HG03103 (cell line): ENCODE results near the gene PDYN.

Source experiments
- ATAC-seq: cut with Tn5 transposase; IDR thresholded peaks from one replicate; pipeline ENCODE4 v1.9.1; 2021; ENCODE audit warnings: low read depth; ENCODE audit not compliant: unreplicated experiment

The PDYN gene

DNA sequence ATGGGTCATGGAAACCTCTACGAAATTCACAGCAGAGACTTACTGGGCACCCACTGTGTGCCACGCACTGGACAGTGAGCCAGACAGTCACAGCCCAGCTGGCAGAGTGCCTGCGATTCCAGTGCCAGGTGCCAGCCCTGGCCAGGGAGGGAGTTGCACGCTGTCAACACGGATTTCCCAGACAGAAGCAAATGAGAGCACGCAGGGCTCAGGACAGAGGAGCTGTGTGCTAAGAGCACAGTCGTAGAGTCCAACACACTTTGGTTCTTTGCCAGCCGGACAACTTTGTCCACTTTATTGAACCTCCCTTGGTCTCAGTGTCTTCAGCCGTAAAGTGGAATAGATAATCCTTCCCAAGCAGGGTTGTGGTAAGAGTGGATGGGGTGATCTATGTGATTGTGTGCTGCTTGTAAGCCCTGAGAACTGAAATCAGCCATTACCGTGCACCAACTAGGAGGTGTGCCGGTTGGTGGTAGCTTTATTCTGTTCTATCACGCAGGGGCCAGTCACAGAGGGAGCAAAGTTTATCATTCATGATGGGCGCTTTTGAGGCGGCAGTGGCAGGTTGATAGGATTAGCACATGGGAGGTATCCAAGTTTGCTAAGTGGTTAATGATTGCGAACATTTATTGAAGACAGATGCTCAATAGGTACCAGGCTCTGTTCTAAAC, 58.0 kb downstream of the PDYN start:
- no peak for ATAC-seq

DNA sequence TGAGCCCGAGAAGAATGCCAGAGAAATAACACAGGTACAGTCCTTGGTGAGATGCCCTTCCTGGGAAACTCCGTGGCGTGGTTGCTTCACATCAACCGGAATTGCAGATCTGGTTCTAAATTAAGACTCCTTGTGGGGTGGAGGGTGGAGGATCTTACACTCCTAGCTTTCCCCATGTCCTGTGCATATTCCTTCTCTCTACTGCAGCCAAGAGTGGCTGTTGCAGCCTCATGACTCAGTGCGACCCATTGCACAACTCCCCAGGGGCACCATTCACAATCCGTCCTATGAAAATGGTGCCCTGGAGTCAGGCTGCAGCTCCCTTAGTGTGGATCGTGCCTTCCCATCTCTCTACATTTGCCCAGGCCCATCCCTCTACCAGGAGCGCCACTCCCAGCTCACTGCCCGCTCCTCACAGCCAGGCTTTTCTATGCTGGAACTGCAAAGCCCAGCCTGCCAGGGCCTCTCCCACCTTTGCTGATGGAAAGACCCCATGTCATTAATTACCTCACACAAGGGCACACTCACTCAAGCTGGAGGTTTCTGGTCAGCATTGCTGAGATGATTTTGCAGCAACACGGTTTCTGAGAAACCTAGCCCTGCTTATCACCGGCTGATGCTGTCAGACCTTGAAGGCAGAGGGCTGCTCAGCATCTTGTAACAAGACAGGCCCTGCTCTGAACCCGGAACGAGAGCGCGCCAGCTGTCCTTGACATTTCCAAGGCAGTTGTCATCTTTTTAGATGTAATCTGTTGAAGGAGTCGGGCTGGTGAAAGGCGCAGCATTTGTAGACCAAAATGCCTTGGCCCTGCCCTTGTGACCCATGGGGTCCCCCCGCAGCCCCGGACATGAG, 58.9 kb downstream of the PDYN start:
- no peak for ATAC-seq

DNA sequence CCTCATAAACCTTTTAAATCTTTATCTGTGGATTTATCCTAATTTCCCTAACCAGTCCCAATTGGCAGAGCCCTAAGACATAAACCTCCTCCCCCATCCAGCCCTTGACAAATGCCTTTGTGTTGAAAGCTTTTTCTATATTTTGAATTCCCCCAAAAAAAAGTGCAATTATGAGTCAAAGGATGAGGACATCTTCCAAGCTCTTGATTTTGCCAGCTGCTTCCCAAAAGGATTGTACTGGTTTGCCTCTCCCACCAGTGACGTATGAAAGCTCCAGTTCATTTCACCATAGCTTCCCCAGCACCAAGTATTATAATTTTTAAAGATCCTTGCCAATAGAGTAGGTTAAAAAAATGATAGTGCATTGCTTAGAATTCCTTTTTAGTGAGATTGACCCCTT, 59.7 kb downstream of the PDYN start:
- no peak for ATAC-seq

DNA sequence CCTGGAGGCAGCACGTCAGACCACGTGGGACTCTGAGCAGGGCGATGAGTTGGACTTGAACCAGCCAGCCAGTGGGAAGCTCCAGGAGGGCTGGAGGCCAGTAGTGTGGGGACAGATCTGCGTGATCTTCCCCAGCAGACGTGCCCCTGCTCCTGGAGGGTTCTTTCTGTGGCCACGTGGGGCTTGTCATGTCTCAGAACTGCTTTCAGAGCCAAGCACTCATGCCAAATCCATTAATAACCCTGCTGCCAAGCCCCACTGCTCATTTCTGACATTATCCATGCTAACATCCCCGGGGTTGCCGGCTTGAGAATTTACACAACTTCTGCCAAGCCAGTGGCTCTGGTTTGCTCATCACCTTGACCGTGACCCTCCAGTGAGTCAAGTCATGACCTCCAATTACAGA, 60.4 kb downstream of the PDYN start:
- ATAC-seq, result no peak

DNA sequence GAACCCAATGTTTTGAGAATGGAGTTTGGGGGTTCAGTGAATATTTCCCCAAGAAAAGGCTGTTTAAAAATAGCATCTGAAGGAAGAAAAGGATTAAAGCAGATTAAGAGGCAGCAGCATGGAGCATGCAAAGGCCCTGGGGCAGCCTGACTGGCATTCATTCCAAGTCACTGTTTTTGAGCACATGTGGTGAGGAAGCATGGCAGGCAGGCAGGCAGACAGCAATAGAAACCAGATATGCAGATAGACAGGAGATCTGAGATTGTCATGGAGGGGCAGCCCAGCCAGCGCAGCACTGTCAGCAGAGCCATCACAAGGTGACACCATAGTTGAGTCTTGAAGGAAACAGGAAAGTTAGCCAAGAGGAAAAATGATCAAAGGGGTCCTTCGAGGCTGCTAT, 60.9 kb downstream of the PDYN start:
- no peak for ATAC-seq

DNA sequence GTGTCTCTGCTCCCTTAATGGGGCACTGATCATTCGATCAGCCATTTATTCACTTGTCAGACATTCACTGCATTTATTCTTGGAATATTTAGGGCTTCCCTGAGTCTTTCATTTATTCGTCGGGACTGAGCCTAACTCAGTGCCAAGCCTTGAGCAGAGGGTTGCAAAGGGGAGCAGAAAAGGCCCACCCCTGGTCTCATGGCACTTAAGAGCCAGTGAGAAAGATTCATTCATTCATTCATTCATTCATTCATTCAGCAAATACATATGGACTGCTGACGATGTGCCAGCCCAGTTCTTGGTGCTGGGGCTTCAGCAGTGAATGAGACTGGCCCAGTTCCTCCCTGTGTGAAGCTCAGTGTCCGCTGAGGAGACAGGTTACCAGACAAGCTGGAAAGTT, 62.0 kb downstream of the PDYN start:
- no peak for ATAC-seq

DNA sequence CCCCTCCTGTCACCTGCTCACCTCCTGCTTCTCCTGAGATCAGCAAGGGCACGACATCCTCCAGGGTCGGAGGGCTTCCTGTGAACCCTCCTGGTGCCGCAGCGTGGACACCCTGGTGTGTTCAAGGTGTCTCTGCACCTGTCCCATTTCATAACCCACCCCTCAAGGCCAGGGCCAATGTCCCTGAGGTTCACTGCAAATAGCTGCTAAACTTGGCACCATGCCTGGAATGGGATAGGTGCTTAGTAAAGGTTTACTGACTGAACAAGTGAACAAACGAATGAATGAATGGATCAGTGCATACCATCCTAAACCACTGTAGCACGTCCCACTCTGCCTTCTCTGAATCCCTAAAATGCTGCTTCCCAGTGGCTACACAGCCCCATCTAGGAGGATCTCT, 63.7 kb downstream of the PDYN start:
- ATAC-seq, result no peak

DNA sequence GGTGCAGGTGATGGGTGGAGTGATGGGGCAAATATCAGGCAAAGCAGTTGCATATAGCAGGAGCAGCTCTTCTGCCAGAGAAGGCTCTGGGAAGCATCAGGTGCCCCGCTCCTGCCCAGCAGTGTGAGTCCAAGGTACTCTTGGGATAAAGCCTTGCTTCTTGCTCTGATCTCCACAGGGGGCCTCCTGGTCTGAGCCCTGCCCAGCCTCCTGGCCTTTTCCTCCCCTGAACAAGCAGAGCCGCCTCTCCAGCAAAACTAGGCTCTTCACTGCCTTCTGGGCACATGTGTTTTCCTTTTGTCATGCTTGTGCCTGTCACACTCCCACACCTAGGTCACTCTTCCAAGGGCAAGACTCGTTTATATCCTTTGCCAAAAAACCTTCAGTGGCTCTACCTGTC, 64.4 kb downstream of the PDYN start:
- no peak for ATAC-seq

DNA sequence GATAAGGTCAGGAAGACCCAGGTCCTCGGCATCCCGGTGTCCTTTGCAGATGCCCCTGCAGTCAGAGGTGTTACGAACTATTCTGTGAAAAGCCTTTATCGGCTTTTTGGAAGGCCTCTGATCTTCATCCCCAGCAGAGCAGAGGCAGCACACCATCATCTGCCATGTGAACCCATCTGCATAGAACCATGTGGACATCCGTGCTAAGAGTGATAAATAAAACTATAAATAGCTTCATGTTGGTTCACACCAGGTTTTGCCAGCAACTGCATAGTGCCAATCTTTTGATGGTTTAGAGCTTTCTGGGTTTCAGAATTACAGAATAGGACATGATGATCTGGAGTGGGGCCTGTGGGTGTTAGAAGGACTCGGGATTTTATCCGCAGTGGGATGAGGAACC, 65.1 kb downstream of the PDYN start:
- ATAC-seq, result no peak
